ENCODE measurements around the gene POLR2C. TPM values are rescaled to one million over a fixed set of nuclear protein-coding genes. Genes with fewer than 3 reads are reported as not detected.

Gene POLR2C
- total and polyA plus RNA-seq, 2 of the 13 experiments (the other 11 are each of a cell fraction or from before 2014, with no cell fraction given) = 104 to 216 TPM

DNA sequence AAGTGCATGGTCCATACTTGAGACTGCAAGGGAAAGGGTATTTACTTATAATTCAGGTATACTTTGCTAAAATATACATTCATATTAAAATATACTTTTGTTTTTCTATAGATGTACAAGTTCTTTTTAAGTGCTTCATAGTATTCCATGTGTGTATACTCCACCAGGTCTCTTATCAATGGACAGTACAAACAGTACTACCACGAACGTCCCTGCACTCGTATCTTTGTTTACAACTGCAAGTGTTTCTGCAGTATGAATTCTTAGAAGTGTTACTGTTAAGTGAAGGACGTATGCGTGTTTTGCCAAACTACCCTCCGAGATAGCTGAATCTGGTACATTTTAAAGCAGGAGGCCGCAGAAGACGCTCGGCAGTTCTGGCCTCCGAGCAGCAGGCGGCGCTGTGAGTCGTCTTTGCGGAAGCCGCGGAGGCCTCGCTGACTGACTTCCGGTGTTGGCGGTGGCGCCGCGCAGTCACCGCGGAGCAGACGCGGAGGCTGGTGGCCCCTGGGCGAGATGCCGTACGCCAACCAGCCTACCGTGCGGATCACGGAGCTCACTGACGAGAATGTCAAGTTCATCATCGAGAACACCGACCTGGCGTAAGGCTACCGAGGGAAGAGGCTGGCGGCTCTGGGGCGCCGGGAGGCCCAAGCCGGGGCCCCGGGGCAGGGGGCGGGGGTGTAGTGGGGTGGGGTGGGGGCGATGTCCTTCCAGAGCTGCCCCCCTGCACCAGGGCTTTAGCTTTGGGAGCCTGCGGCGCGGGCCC is at the start of gene POLR2C (continued):
- TF ChIP-seq SRF (IDR thresholded peaks at IDR 0.05; ENCODE audit: low read depth, low read length) (peak; percentile 33; the same call in 1 of the 2 replicates), YEATS4 (CRISPR knock-in tag; IDR thresholded peaks at IDR 0.05; ENCODE audit: borderline replicate concordance) (peak; percentile 99), RXRB (CRISPR knock-in tag; IDR thresholded peaks at IDR 0.05; ENCODE audit: borderline replicate concordance) (peak; percentile 85), RBFOX2 (IDR thresholded peaks at IDR 0.05; ENCODE audit: low read depth, low read length) (peak; percentile 98), ZNF737 (CRISPR knock-in tag; IDR thresholded peaks at IDR 0.05; ENCODE audit: borderline replicate concordance) (0 out of 2 replicates have a peak, but pooled peaks have one; percentile 10), MATR3 (CRISPR knock-in tag; IDR thresholded peaks at IDR 0.05) (no peak), ZNF274 (CRISPR knock-in tag; IDR thresholded peaks at IDR 0.05) (peak; percentile 75; the same call in 1 of the 2 replicates), KDM1A (CRISPR knock-in tag; IDR thresholded peaks at IDR 0.05) (no peak), SMYD3 (CRISPR knock-in tag; IDR thresholded peaks at IDR 0.05) (no peak), ARNT (IDR thresholded peaks at IDR 0.05) (no peak), NR2C2 (CRISPR knock-in tag; IDR thresholded peaks at IDR 0.05; ENCODE audit: borderline replicate concordance) (peak; percentile 49; the same call in 1 of the 2 replicates), SRSF1 (optimal IDR thresholded peaks at IDR 0.05; ENCODE audit: low read depth, low read length) (peak; percentile 72), ZBTB40 (IDR thresholded peaks at IDR 0.05) (peak; percentile 80), ZBTB40 (CRISPR knock-in tag; IDR thresholded peaks at IDR 0.05) (peak; percentile 85; the same call in 1 of the 2 replicates)
- TF ChIP-seq, protein P1, sequence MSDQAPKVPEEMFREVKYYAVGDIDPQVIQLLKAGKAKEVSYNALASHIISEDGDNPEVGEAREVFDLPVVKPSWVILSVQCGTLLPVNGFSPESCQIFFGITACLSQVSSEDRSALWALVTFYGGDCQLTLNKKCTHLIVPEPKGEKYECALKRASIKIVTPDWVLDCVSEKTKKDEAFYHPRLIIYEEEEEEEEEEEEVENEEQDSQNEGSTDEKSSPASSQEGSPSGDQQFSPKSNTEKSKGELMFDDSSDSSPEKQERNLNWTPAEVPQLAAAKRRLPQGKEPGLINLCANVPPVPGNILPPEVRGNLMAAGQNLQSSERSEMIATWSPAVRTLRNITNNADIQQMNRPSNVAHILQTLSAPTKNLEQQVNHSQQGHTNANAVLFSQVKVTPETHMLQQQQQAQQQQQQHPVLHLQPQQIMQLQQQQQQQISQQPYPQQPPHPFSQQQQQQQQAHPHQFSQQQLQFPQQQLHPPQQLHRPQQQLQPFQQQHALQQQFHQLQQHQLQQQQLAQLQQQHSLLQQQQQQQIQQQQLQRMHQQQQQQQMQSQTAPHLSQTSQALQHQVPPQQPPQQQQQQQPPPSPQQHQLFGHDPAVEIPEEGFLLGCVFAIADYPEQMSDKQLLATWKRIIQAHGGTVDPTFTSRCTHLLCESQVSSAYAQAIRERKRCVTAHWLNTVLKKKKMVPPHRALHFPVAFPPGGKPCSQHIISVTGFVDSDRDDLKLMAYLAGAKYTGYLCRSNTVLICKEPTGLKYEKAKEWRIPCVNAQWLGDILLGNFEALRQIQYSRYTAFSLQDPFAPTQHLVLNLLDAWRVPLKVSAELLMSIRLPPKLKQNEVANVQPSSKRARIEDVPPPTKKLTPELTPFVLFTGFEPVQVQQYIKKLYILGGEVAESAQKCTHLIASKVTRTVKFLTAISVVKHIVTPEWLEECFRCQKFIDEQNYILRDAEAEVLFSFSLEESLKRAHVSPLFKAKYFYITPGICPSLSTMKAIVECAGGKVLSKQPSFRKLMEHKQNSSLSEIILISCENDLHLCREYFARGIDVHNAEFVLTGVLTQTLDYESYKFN (CRISPR knock-in tag; conservative IDR thresholded peaks at IDR 0.05) = peak; percentile 60
- TF ChIP-seq, protein P2, sequence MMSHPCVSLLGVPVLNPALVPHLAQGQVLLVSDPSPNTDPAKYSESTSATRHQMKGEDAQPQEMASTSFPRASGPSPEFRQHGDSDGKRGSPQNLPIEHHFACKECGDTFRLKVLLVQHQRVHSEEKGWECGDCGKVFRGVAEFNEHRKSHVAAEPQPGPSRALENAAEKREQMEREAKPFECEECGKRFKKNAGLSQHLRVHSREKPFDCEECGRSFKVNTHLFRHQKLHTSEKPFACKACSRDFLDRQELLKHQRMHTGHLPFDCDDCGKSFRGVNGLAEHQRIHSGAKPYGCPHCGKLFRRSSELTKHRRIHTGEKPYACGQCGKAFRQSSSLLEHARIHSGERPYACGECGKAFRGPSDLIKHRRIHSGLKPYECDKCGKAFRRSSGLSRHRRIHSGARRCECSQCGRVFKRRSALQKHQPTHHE (CRISPR knock-in tag; IDR thresholded peaks at IDR 0.05; ENCODE audit: borderline replicate concordance) = peak; percentile 93; the same call in 1 of the 2 replicates
